Measurements from ENCODE around the gene ARHGAP4.

ARHGAP4 gene

DNA sequence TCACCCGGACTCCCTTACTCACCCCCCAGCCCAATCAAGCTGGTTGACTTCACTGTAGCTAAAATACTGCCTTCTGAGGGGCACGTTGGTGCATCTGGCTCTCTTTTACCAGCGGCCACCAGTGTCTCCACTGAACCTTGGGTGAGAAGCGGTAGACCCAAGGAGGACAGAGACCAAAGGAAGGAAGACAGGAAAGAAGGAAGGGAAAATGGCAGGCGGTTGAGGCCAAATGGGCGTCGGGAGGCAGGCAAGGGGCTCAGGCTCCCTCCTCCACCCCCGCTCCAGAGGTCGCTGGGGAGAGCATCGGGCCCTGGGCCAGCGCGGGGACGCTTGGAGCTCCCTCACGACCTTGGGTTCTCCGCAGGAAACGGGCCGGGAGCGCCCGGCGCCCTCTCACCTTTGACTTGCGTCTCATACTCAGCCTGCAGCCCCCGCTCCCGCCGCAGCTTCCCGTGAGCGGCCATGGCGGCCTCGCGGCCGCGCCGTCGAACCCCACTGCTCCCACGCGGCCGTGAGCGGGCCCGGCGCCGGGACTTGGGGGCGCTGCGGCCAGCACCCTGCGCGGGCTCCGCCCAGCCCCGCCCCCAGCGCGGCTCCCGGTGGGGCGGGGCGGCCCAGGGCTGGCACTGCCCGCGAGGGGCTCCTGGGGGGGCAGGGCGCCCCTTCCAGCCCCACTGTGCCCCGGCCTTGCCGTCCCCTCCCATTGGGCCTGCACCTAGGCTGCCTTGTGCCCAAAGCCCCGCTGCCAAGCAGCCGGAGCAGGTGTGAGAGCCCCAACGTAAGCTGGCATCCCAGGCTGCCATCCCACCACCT, at the start of gene ARHGAP4:
ARHGAP4 (minus strand) TSS at position 526 of the 813 bp plus-strand sequence; CDS start at position 464, 62 bp downstream.
- DNase-seq: peak; percentile 22

DNA sequence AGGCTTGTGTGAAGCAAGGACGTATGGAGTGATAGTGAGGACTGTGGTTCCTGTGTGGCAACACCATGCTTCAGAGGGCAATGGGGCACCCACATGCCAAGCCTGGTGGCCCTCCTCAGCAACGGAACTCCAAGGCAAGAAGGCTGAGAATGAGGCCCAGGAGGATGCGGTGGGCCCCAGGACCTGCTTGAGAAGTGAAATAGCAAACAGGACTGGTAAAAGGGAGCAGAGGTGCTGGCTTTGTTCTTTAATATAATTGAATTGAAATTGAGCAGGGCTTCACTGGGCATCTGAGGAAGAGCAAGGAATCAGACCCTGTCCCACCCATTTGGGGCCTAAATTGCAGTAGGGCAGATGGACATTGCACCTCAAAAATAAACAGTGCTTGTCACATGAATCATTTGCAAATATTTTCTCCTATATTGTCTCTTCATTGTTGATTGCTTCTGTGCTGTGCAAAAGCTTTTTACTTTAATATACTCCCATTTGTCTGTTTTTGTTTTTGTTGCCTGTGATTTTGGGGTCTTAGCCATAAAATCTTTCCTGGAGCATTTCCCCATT, 48.7 kb upstream of the ARHGAP4 start:
- no peak for DNase-seq

DNA sequence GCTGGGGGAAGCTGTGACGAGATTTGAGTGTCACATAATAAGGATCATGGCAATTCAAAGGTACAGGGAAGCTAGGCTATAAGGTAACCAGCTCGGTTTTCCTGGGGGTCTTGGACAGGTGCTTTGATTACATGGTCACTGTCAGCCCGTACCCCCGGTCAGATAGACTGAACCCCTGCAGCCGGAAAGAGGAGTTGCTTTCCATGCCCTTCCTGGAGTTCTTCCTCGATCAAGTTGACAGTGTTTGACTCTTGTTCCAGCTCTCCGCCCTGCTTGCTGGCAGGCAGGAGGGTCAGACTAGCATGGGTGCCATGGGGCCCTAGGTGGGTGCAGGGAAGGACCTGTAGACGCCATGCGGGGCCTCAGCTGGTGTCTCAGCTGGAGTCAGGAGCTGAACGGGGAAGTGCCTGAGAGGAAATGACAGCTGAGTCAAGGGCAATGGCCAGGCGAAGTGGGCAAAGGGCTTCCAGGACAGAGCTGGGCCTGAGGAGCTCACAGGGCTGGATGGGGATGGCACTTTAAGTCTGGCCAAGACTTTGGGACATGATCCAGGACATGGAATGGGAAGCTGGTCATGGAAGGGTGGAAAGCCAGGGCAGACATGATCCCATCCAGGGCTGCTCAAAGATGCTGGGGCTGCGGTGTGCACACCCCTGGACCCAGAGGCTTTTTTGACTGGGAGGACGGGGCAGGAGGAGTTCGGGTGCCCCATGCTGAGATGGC, 48.1 kb upstream of the ARHGAP4 start:
- no peak for DNase-seq

DNA sequence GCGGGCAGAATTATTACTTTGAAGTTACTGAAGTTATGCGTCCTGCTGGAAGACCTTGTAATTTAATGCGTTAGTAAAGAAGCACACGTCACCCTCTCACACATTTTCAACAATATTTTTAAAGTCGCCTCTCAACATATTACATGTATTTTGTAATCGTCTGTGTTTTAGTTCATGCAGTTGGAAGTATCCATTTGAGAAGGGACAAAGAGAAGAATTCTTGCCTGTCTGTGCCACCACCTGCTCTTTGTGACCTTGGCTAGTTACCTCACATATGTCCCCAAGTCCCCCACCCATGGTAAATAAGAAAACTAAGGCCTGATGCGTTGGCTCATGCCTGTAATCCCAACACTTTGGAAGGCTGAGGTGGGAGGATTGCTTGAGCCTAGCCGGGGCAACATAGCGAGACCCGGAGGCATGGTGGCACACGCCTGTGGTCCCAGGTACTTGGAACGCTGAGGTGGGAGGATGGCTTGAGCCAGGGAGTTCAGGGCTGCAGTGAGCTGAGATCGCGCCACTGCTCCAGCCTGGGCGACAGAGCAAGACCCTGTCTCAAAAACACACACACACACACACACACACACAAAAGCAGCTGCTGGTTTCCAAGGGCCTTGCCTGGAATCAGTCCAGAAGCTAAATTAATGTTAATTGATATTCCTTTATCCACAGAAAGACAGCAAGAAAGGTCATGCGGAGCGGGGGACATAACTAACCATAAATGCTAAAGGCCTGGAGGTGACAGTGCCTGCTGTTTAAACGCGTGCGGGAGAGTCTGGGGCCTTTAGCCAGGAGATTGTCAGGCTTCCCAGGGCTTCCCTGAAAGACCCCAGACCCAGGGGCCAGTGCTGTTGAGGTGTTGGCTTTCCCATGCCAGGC, 47.3 kb upstream of the ARHGAP4 start:
- DNase-seq: no peak

DNA sequence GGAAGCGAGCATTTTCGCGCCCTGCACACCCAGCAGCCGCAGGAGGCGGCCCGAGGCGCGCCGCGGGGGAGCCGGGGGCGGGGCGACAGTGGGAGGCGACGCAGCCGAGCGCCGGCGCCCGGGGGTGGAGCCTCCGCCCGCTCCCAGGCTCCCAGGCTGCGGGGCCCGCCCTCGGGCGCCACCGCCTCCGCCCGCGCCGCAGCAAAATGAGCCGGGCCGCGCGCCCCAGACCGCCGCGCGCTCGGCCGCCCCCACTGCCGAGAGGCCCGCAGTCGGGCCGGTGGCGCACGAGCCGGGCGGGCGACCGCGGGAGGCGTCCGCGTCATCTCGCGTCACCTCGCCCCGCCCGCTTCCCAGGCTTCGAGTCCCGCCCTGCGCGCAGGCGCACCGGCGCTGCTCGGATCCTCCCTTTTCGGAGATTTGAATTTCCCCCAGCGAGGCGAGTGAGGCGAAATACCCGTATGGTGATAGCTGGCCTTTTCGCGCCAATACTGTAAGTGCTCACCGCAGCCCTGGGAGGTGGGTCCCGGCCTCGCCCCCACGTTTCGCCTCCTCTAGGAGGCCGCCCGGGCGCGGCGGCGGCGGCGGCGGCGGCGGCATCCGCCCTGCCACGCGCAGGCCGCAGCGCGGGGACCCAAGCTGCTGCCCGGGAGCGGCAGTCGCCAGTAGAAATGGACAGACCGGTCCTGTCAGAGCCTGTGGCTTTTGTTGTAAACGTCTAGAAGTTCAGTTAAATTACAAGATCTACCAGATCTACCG, 46.5 kb upstream of the ARHGAP4 start, which contains the start of gene TMEM187:
TMEM187 (plus strand) TSS at position 387 of the 759 bp plus-strand sequence. CDS start 9,309 bp downstream, outside the sequence.
- peak; percentile 82 for DNase-seq

DNA sequence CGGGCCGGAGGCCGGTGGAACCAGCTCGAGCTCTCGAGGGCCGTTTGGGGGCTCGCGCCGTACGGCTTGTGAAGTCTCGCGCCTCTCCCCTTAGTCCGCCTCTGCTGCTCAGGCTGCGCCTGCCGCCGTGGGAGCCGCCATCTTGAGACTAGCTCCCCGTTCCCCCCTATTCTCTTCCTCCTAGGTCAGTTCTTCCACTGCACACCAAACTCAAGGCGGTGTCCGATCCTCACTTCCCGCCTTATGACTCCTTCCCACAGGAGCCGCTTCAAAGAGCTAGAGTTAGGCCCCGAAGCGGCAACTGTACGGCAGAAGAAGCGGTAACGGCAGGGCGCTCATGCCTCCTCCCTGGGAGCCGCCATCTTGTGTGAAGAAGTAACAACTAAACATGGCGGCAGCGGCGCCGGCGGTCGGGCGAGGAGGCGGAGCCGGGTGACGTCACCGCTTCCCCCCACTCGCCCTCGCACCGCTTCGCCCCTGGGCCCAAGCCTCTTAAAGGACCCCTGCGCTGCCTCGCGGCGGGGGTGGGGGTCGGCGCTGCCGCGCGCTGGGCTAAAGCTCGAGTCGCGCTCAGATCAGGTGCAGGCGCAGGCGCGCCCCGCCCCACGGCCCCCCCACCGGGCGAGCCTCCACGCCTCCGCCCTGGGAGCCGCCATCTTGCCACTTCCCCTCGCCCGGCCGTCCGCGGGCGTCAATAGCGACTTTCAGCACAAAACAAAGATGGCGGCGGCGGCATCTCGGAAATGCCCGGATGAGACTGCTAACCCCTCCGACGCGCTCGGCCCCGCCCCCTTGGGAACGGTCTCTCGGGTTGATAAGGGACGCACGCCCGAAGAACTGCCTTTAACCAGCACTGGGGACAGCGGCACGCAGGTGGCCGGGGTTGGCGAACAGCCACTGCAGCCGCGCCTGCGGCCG, 45.6 kb upstream of the ARHGAP4 start, which contains the start of gene HCFC1:
HCFC1 (minus strand) TSS at position 369 of the 918 bp plus-strand sequence. CDS start 978 bp downstream, outside the sequence.
- peak; percentile 87 for DNase-seq

DNA sequence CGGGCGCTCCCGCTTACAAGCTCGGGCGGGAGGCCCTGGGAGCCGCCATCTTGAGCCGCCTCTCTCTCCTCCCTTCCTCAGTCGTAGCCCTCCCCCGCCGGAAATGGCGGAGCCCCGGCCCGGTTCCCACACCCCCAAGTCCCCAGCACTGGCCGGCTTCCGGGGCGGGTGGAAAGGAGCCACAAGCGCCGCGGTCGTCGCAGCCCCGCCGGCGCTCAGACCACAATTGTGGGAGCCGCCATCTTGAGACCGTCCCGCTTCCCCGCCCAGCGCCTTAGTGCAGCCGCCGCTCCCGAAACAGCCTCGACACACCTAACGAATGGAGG, 45.0 kb upstream of the ARHGAP4 start:
- peak; percentile 82 for DNase-seq

DNA sequence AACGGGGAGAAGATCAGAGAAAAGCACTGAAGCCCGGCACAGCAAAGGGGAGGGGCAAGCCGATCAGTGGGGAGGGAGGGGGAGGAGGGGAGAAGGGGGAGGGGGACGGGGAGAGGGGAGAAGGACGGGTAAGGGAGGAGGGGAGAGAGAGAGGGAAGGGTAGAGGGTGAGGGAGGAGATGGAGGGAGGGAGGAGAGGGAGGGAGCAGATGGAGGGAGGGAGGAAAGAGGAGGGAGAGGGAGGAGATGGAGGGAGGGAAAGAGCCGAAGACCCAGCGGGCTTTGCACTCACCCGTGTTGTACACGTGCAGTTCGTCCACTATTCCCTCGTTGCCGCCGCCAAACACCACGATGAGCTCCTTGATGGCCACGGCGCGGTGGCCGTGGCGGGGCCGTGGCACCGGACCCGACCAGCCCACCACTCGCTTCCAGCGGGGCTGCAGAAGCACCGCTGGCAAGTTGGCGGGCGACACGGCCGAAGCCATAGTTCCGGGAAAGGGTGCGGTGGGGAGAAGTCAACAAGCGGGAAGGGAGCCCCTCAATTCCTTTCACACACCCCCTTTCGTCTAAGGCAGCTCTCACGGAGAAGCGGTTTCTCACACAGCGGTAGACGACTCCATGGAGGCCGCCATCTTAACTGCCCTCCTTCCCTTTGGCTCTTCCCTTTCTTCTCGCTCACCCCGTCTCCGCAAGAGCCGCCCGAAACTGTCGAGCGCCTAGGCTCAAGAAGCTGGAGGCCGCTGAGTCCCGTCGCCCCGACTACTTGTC, 44.5 kb upstream of the ARHGAP4 start:
- DNase-seq: no peak

DNA sequence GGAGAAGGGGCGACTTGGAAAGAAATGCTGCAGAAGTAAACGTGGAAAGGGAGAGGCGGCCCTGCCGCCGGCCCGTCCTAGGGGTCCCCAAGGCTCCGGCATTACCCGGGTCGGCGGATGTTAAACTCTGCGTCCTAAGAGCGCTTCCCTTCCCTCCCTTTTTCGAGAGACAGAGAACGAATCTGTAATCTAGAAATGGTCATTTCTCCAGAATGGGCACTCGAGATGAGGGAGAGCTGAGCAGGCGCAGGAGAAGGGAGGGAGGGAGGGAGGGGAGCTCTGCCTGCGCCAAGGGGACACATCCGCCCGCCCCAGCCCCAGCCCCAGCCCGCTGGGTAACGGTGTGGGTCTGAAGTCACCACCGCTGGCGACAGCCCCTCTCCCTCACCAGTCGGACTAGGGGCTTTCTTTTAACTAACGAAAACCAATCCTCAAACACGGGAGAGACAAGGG, 43.9 kb upstream of the ARHGAP4 start:
- no peak for DNase-seq

DNA sequence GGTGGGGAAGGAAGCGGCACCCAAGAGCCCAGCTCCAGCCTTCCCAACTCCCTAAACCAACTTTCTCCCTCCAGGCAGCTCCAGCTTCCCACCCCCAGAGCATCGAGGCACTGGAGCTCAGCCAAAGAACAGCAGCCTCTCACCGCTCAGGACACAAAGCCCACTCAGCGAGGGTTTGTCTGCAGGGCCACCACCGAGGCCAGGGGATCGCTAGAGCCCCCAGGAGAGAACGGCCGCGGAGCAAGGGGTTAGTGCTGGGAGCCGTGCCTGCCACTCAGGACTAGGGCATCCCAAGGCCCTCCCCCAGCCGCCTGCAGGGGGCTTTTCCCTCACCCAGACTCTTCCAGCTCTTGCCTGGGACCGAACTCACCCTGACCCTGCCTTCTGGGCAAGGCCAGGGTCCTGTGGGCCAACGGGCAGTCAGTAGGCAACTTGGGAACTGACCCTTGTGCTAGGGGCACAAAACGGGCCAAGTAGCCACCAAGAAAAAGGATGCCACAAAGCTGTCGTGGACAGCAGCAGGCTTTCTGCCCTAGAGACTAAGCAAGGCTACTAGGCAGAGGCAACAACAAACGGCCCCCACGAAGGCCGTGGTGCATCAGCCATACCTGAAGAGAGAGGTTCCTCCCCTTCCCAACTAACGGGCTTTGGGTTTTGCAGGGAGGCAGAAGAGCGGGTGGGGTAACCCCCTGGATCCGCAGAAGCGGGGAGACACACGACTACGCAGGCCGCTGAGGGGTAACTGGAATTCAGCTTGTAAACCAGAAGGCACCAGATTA, 43.2 kb upstream of the ARHGAP4 start:
- DNase-seq: no peak

DNA sequence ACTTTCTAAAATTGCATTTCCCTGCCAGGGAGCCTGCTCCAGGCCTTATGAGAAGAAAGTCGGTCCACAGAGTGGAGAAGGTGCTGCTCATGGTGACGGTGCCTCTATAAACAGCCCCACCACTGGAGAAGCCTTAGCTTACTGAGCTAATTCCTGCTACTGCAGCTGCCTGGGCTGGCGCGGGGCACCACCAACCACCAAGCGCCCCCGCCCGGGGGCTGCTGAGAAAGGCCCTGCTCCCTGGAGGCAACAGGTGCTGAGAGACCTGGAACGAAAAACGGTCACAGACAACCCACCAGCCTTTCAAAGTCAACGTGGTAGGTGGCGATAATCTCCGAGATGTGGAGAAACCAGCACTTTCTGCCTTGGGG, 42.7 kb upstream of the ARHGAP4 start:
- DNase-seq: peak; percentile 46

DNA sequence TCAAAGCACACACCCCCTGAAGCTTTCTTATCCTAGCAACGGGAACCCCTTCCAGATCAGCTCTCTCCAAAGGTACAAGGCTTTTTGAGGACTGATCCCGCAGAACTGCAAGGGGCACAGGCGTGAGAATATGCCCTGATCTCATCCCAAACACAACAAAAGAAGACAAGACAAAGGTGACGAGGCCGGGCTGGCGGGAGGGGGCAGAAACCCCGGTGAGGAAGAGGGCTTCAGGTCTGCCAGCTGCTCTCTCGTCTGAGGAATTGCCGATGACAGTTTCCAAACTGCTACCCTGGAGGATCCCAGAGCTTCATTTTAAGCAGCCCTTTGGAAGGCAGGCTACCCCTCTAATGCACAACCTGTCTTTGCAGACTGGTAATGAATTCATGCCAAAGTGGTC, 42.2 kb upstream of the ARHGAP4 start:
- DNase-seq: no peak

DNA sequence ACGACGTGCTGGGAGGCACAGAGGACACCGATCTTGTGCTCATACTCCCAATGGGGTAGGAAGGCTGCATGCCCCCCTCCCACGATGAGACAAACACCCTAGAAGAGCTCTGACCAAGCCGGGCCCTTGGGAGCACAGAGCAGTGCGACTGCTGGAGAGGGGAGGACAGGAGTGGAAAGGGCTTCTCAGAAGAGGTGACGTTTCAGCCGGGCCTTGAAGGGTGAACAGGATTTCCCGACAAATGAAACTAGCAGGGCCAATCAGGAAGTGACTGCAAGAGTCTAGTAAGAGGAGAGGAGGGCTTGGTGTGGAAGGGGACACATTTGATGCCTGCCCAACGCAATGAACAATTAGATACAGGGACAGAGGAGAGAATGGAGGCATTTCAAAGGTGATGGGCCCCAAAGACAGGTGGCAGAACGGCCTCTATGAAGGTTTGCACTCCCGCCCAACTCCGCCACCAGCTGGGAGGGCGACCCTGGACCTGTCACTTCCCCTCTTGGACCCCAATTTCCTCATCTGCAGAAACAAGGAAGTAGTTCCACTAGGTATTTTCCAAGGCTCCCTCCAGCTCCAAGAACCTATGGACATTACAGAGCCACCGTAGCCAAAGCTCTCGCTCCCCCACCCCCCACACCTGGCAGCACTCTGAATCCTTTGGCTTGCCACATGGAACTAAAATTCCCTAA, 41.6 kb upstream of the ARHGAP4 start:
- DNase-seq: no peak

DNA sequence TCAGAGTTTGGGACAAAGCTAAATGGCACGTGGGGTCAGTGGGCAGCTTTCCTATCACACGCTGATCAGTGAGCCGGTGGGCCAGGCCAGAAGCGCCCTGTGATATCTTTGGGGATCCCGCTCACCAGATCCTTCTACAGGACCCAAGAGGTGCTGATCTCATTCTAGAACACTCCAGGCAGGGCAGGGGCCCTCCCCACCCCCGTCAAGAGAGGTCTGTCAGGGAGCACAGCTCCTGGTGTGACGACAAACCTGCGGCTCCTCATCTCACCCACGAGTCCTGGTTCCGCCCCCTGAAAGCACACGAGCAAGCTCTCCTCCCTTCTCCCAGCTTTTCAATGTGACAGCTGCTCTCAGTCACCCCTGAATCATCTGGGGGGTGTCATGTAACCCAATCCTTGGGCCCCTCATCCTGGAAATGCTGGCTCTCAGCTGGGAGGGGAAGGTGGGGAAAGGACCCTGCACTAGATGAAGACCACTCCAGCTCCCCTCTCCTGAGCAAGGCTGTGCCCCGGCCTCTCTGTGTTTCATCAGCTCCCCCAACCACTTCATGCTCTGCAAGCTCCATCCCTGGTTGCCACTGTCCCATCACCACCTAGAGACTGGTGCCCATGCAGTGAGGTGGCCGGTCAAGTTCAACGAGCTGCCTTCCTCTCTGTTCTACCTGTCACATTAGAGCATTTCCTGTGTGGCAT, 40.9 kb upstream of the ARHGAP4 start:
- no peak for DNase-seq

DNA sequence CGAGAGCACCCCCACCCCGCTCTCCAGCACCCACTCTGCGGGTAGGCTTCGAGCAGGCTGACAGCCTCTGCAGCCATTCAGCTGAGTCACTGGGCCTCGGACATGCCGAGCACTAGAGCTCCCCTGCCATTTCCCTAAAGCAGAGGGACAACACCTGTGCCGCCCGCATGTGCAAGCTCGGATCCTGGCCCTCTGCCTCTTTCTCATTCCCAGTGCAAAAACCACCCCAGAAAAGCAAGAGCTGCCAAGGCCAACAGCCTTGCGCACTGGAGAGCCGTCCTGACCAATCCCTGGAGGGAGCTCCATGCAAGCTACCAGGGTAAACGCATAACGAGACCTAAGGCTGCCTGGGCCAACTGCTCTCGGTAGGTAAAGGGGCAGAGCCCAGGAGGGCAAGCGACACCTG, 40.2 kb upstream of the ARHGAP4 start:
- DNase-seq: no peak

DNA sequence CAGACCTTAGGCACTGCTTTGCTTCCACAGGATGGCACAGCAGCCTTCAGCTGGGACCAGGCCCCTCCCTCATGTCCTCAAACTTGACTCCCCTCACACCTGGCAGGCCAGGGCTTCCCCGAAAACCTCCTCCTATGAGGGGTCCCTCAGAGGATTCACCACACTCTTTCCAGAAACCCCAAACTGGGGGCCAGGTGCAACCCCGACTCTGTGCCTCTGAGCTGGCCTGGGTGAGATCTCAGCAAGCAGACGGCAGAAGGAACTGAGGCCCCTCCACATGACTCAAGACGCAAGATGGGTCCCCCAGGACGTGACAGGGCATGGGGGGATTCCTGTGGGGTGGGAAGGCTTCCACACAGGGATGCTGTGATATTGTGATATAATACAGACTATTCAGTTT, 39.3 kb upstream of the ARHGAP4 start:
- DNase-seq: no peak

DNA sequence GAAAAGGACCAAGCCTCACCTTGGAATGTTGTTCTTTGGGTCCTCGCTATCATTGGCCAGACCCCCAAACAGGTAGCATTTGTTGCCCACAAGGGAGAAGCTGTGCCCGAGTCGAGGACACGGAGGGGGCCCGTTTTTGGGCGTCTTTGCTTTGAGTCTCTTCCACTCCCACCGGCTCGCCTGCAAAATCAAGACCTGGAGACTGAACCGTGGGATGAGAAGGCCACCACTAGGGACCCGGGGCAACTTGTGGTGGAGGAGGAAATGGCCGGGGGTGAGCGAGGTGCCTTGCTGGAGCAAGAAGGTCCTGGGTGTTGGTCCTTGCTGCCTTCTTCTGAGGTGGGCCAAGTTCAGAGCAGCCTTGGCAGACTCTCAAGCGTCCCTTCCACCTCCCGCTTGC, 38.0 kb upstream of the ARHGAP4 start:
- no peak for DNase-seq

DNA sequence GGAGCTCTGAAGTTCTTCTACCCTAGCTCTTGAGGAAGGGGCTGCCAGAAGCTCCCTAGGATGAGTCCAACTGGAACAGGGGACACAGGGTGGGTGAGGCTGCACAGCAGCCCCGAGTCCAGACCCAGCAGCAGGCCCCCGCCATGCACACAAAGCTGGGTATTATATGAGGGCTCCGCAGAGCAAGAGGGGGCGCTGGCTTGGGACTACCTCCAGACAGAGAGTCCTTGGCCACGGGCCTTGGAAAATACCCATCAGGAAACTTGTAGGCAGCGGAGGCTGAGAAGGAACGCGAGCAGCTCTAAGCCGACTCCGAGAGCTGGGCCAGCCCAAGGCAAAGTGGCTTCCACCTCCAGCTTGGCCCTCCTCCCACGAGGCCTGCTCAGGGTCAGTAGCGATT, 37.5 kb upstream of the ARHGAP4 start:
- no peak for DNase-seq
